ENCODE measurements around the gene SCRN1. TPM values are rescaled to one million over a fixed set of nuclear protein-coding genes. Genes with fewer than 3 reads are reported as not detected.
A peak's percentile ranks its signal among the peaks of the same experiment; 100 is the strongest.

SCRN1 gene
- total and polyA plus RNA-seq, 2 of the 4 experiments (the other 2 are of a cell fraction): 57.1 to 124 TPM

DNA sequence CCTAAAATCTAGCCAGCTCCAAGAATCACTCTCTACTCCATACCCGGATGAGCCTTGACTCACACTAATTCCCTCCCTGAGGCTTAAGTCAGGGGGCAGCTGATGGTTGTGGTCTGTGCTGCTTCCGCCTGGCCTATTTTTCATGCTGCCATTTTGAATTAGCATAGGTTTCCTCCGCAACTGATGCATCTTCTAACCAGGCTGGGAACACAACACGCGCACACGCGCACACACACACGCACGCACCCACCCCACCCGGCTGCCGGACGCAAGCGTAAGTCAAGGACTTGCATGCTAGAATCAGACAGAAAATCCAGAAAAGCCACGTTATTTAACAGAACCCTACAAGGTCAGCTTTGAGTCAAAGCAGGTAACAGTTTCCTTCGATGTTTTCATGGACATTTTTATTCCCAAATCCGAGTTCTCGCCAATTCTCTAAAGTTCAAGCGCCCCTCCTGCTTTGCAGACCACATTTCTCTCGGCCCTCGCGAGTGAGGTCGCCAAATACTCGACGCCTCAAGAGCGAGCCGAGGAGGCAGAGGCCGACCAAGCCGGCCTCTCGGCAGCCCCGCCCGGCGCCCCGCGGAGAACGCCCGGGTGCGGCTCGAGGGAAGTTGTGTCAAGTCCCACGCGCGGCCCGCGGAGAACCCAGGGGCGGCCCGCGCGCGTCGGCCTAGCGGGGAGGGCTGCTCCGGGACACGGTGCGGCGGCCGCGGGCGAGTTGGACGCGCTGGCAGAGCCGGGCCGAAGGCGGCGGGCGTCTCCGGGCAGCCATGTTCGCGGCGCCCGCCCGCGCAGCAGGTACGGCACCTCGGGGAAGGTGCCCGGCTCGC lies 961 bp downstream of the SCRN1 start:
- peak overlapping the region; percentile 69 for H3K56ac ChIP-seq (ENCODE audit: extremely low read depth, insufficient read depth, low read length)
- DNase-seq: peak; percentile 73
- intact Hi-C loops (cut with micrococcal nuclease): loop anchor here (1.0 to 2.0 kb wide), 2 partner anchors 38 to 74 kb away; partner anchors contain the start of gene FKBP14
- peak overlapping the region; percentile 66 for H4K91ac ChIP-seq (ENCODE audit: insufficient read depth, low read depth, low read length)
- peak overlapping the region; percentile 97 for H3K27ac ChIP-seq (ENCODE audit: insufficient read depth, low read length)
- ChIA-PET CTCF (no interaction called here), POLR2A (ENCODE audit: unreplicated experiment) (no interaction called here)
- dilution Hi-C loops (cut with HindIII; ENCODE audit: low sequenced_read_pairs, unreplicated experiment): no loop called here
- H4K20me1 ChIP-seq (ENCODE audit: insufficient read depth, low read length): peaks cover 13% of the 10 kb centered on the region
- peak overlapping the region; percentile 72; the same call in 1 of the 2 replicates for H2AK5ac ChIP-seq (ENCODE audit: low read depth, low read length)
- H2BK20ac ChIP-seq (ENCODE audit: low read depth, low read length): peak overlapping the region; percentile 52
- TF ChIP-seq MXI1 (IDR thresholded peaks at IDR 0.05; ENCODE audit: borderline replicate concordance, low read depth, low read length) (peak; percentile 13; the same call in 1 of the 2 replicates), SMC3 (IDR thresholded peaks at IDR 0.05; ENCODE audit: low read depth, low read length) (no peak), CHD1 (IDR thresholded peaks at IDR 0.05; ENCODE audit: low read depth, low read length) (0 out of 2 replicates have a peak, but pooled peaks have one; percentile 43)
- peaks cover 8% of the 10 kb centered on the region for H3K9me1 ChIP-seq (ENCODE audit: insufficient read depth, low read length)
- H2AK9ac ChIP-seq (replicated peaks; ENCODE audit: low read depth, low read length, poor library complexity): peak overlapping the region; percentile 92
- BruUV-seq (replicated peaks): no TSS peak
- 7% methylated on average over 4 of the region's 75 CpGs; no CpG with 5 or more reads in 1 of the 2 experiments for WGBS, 2 experiments (ENCODE audit: extremely low coverage in 2 of 2, insufficient read length in 1 of 2)
- H2AFZ ChIP-seq (replicated peaks; ENCODE audit: low read length, poor library complexity): peak overlapping the region; percentile 95
- H2BK15ac ChIP-seq (ENCODE audit: low read depth, low read length): peak overlapping the region; percentile 77; the same call in 2 of the 3 replicates
- peak overlapping the region; percentile 82 for H2BK120ac ChIP-seq (ENCODE audit: low read depth, low read length)
- H3K4ac ChIP-seq (ENCODE audit: low read depth, low read length): peak overlapping the region; percentile 81
- H3K4me3 ChIP-seq (ENCODE audit: insufficient read depth, low read depth, low read length): peak overlapping the region; percentile 99
- peak overlapping the region; percentile 50 to 85 for H4K8ac ChIP-seq (ENCODE audit: low read depth in 2 of 2, low read length in 2 of 2)
- peaks cover 10% of the 10 kb centered on the region for H3K4me1 ChIP-seq (ENCODE audit: control insufficient read depth, insufficient read depth, low read length)
- H3K18ac ChIP-seq (ENCODE audit: low read depth, low read length): peak overlapping the region; percentile 75
- H2BK5ac ChIP-seq (ENCODE audit: low read depth, low read length, poor library complexity, severe bottlenecking): peak overlapping the region; percentile 94
- no peaks in the 10 kb centered on the region for H3K36me3 ChIP-seq (ENCODE audit: control insufficient read depth, insufficient read depth, low read length)
- peak overlapping the region; percentile 80 for H3K23ac ChIP-seq (ENCODE audit: low read depth, low read length)
- H3K27me3 ChIP-seq (ENCODE audit: control insufficient read depth, insufficient read depth, low read length): no peaks in the 10 kb centered on the region
- peaks cover 3% of the 10 kb centered on the region; the same call in 1 of the 2 replicates for H3K9me3 ChIP-seq (ENCODE audit: control insufficient read depth, insufficient read depth, low read length)
- peak overlapping the region; percentile 94 for H3K9ac ChIP-seq (ENCODE audit: low read depth, low read length)
- H3K4me2 ChIP-seq (ENCODE audit: low read depth, low read length): peak overlapping the region; percentile 89
- H3K14ac ChIP-seq (replicated peaks; ENCODE audit: low read depth, low read length): peak overlapping the region; percentile 89
- peaks cover 7 to 42% of the 10 kb centered on the region in 2 experiments; a peak in 3 of 4 replicates for H3K79me1 ChIP-seq (ENCODE audit: low read depth in 1 of 2, low read length in 2 of 2)
- peak; percentile 43 for ATAC-seq (ENCODE audit: low read depth)
- in situ Hi-C loops (cut with MboI; ENCODE audit: low sequenced_read_pairs): no loop called here
- H4K5ac ChIP-seq (ENCODE audit: low read depth, low read length): peak overlapping the region; percentile 78

All from IMR-90 (cell line).